ENCODE results near the gene LRMDA.

GRCh38 chr10:76333326-76333725, 901.9 kb downstream of the LRMDA start:
- no peak for TF ChIP-seq CTCF (IDR thresholded peaks at IDR 0.05)
- no peak for TF ChIP-seq EP300 (IDR thresholded peaks at IDR 0.05; ENCODE audit: low read depth)
- TF ChIP-seq POLR2AphosphoS5 (IDR thresholded peaks at IDR 0.05): no peak
- TF ChIP-seq POLR2A (IDR thresholded peaks at IDR 0.05): no peak

Measured in transverse colon (tissue), 4 donors.